Large intestine (tissue), 3 donors: ENCODE data around the gene CYFIP1. TPM values are rescaled to one million over a fixed set of nuclear protein-coding genes. Genes with fewer than 3 reads are reported as not detected.

Experiments used
- DNase-seq, 2 donors: peaks; one replicate each; pipeline versions ENCODE4 v3.0.0 to v3.0.0-alpha.2; 2013
- H3K27ac ChIP-seq: one replicate; pipeline ENCODE4 v1.5.1; 2013; ENCODE audit warnings: low read length
- H3K27me3 ChIP-seq: 2 replicates; pipeline ENCODE4 v1.6.1; 2013; ENCODE audit warnings: low read length; ENCODE audit not compliant: control insufficient read depth, insufficient read depth
- H3K36me3 ChIP-seq: 2 replicates; pipeline ENCODE4 v1.6.1; 2013; ENCODE audit warnings: low read length; ENCODE audit not compliant: control insufficient read depth, insufficient read depth
- H3K4me1 ChIP-seq: one replicate; pipeline ENCODE4 v1.6.1; 2013; ENCODE audit warnings: low read length; ENCODE audit not compliant: control insufficient read depth, insufficient read depth
- H3K4me3 ChIP-seq: one replicate; pipeline ENCODE4 v1.5.1; 2013; ENCODE audit warnings: low read length
- H3K9me3 ChIP-seq: one replicate; pipeline ENCODE4 v1.6.1; 2013; ENCODE audit warnings: mild to moderate bottlenecking, low read depth, low read length, moderate library complexity; ENCODE audit not compliant: control insufficient read depth
- WGBS: methylation state at CpG from one replicate; pipeline ENCODE4 v1.1.5; 2013; ENCODE audit warnings: low lambda C conversion rate; ENCODE audit not compliant: insufficient coverage; 5-methylcytosine and 5-hydroxymethylcytosine counted together
- polyA plus RNA-seq: library from polyadenylated mRNA; unstranded; fragments of 120-200 nt; gene quantifications from one replicate; pipeline ENCODE4 v1.2.1, GENCODE V29; 2013

Gene CYFIP1
- polyA plus RNA-seq, 1 donor, result 96.7 TPM

GRCh38 chr15:22880068-22880980 is 99.8 kb downstream of the CYFIP1 start:
- peaks cover 3% of the 10 kb centered on the region for H3K9me3 ChIP-seq

GRCh38 chr15:22878103-22878502 is 102.1 kb downstream of the CYFIP1 start:
- Histone ChIP-seq H3K9me3 (peaks cover 6% of the 10 kb centered on the region), H3K36me3 (peaks cover 82% of the 10 kb centered on the region)
- 95% methylated on average over 4 of the region's 10 CpGs for WGBS

More at GRCh38 chr15:22880068-22880980, 99.8 kb downstream of the CYFIP1 start:
- WGBS, result no CpG with 5 or more reads among the region's 33 CpGs
- Histone ChIP-seq H3K27me3 (no peaks in the 10 kb centered on the region), H3K4me1 (peaks cover 3% of the 10 kb centered on the region), H3K4me3 (no peak overlapping the region), H3K36me3 (peaks cover 63% of the 10 kb centered on the region), H3K27ac (no peak overlapping the region)
- DNase-seq, result no peak

GRCh38 chr15:22877607-22878006 is 102.6 kb downstream of the CYFIP1 start:
- H3K36me3 ChIP-seq, result peaks cover 83% of the 10 kb centered on the region

More at GRCh38 chr15:22878103-22878502, 102.1 kb downstream of the CYFIP1 start:
- Histone ChIP-seq H3K4me3 (no peak overlapping the region), H3K27ac (no peak overlapping the region), H3K4me1 (no peaks in the 10 kb centered on the region), H3K27me3 (no peaks in the 10 kb centered on the region)
- DNase-seq, result no peak

GRCh38 chr15:22877117-22877516 is 103.1 kb downstream of the CYFIP1 start:
- no peak for DNase-seq
- Histone ChIP-seq H3K27ac (no peak overlapping the region), H3K27me3 (no peaks in the 10 kb centered on the region), H3K4me3 (no peak overlapping the region), H3K4me1 (no peaks in the 10 kb centered on the region), H3K36me3 (peaks cover 83% of the 10 kb centered on the region), H3K9me3 (peaks cover 7% of the 10 kb centered on the region)
- no CpG with 5 or more reads among the region's 5 CpGs for WGBS

More at GRCh38 chr15:22877607-22878006, 102.6 kb downstream of the CYFIP1 start:
- Histone ChIP-seq H3K27me3 (no peaks in the 10 kb centered on the region), H3K4me1 (no peaks in the 10 kb centered on the region), H3K27ac (no peak overlapping the region), H3K4me3 (no peak overlapping the region), H3K9me3 (peaks cover 7% of the 10 kb centered on the region)
- DNase-seq, result no peak
- WGBS, result no CpG with 5 or more reads among the region's 8 CpGs

GRCh38 chr15:22874966-22875365 is 105.2 kb downstream of the CYFIP1 start:
- H3K27me3 ChIP-seq, result no peaks in the 10 kb centered on the region
- peaks cover 7% of the 10 kb centered on the region for H3K9me3 ChIP-seq
- DNase-seq, result no peak
- no peak overlapping the region for H3K4me3 ChIP-seq
- H3K27ac ChIP-seq, result no peak overlapping the region
- peaks cover 82% of the 10 kb centered on the region for H3K36me3 ChIP-seq
- no peaks in the 10 kb centered on the region for H3K4me1 ChIP-seq
- no CpG with 5 or more reads among the region's 7 CpGs for WGBS

- WGBS, result no CpG with 5 or more reads among the region's 8 CpGs
- DNase-seq, result no peak
- peaks cover 7% of the 10 kb centered on the region for H3K9me3 ChIP-seq
- H3K4me3 ChIP-seq, result no peak overlapping the region
- H3K27me3 ChIP-seq, result no peaks in the 10 kb centered on the region
- H3K36me3 ChIP-seq, result peaks cover 86% of the 10 kb centered on the region
- H3K27ac ChIP-seq, result no peak overlapping the region
- H3K4me1 ChIP-seq, result no peaks in the 10 kb centered on the region
Observed at GRCh38 chr15:22874256-22874655, 105.9 kb downstream of the CYFIP1 start.

GRCh38 chr15:22873841-22874240 is 106.3 kb downstream of the CYFIP1 start:
- Histone ChIP-seq H3K4me1 (no peaks in the 10 kb centered on the region), H3K27me3 (no peaks in the 10 kb centered on the region), H3K36me3 (peaks cover 87% of the 10 kb centered on the region), H3K4me3 (no peak overlapping the region), H3K27ac (no peak overlapping the region), H3K9me3 (peaks cover 7% of the 10 kb centered on the region)
- no CpG with 5 or more reads among the region's 9 CpGs for WGBS
- DNase-seq, result no peak

GRCh38 chr15:22872936-22873701 is 107.0 kb downstream of the CYFIP1 start:
- DNase-seq, result no peak
- WGBS, result no CpG with 5 or more reads among the region's 17 CpGs
- Histone ChIP-seq H3K4me3 (no peak overlapping the region), H3K27ac (no peak overlapping the region), H3K27me3 (no peaks in the 10 kb centered on the region), H3K9me3 (peaks cover 7% of the 10 kb centered on the region), H3K4me1 (no peaks in the 10 kb centered on the region), H3K36me3 (peaks cover 87% of the 10 kb centered on the region)

- H3K4me1 ChIP-seq, result no peaks in the 10 kb centered on the region
- no peak overlapping the region for H3K4me3 ChIP-seq
- DNase-seq, result no peak
- no peak overlapping the region for H3K27ac ChIP-seq
- H3K27me3 ChIP-seq, result no peaks in the 10 kb centered on the region
- no CpG with 5 or more reads among the region's 6 CpGs for whole genome bisulfite sequencing
- H3K36me3 ChIP-seq, result peaks cover 81% of the 10 kb centered on the region
- peaks cover 4% of the 10 kb centered on the region for H3K9me3 ChIP-seq
Observed at GRCh38 chr15:22871481-22872086, 108.6 kb downstream of the CYFIP1 start.

GRCh38 chr15:22870865-22871264 is 109.3 kb downstream of the CYFIP1 start:
- Histone ChIP-seq H3K4me1 (no peaks in the 10 kb centered on the region), H3K36me3 (peaks cover 84% of the 10 kb centered on the region)

More at GRCh38 chr15:22870865-22871264, 109.3 kb downstream of the CYFIP1 start:
- H3K9me3 ChIP-seq, result peaks cover 4% of the 10 kb centered on the region
- no peak for DNase-seq
- no CpG with 5 or more reads among the region's 11 CpGs for WGBS
- H3K27ac ChIP-seq, result no peak overlapping the region
- H3K27me3 ChIP-seq, result no peaks in the 10 kb centered on the region
- H3K4me3 ChIP-seq, result no peak overlapping the region
